ENCODE results near the gene ADNP. TPM values are rescaled to one million over a fixed set of nuclear protein-coding genes. Genes with fewer than 3 reads are reported as not detected.
"Not testable (repeated sequence)": the region's sequence is repeated elsewhere in the genome, so short reads cannot be mapped to it uniquely, and the experiment has no call there.

ADNP gene
- 10 to 100 TPM; 58.9 to 77.1 (median 72.6) TPM for total RNA-seq

DNA sequence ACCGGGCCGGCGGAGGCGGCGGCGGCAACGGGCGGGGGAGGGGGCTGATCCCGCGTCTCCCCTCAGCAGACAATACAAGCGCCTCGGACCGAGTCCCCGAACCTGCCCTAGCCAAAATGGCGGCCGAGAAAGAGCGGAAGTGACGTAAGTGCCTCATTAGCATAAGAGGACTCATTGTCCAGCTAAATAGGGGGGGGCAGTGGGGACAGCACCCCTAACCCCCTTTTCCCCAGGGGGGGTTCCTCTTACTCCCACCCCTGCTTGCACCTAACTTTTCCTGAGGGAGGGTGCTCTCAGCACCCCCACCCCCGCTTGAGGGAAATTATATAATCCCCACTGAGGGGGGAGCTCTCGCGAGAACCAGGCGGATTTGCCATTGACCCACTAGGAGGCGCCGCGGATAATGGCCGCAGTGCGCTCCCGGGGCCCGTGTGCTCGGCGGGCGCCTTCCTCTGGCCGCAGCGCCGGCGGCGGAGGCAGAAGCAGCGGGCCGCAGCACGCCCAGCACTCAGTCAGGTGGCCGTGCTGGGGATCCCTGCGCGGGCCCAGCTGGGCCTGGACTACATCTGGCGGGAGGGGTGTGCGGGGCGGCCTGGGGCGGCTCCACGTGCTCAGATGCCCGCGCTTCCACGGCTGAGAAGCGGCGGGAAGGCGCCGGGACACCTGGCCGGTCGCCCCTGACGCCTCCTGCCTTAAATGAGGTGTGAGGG is at the start of gene ADNP:
ADNP (minus strand) TSS at position 132 of the 710 bp plus-strand sequence. CDS start 27,441 bp downstream, outside the sequence.
- no peaks in the 10 kb centered on the region for H3K27me3 ChIP-seq
- peaks cover 31% of the 10 kb centered on the region for H3K36me3 ChIP-seq
- H3K4me1 ChIP-seq, result peaks cover 38% of the 10 kb centered on the region
- no peaks in the 10 kb centered on the region for H3K9me3 ChIP-seq
- DNase-seq (ENCODE audit: low spot score in 2 of 2), result peak; percentile 93 to 95
- 0% methylated on average over 10 of the region's 58 CpGs for WGBS
- peak within 1 kb of the TSS; percentile 100 for H3K27ac ChIP-seq
- peak within 1 kb of the TSS; percentile 93 for H3K4me3 ChIP-seq
- TF ChIP-seq POLR2A (IDR thresholded peaks at IDR 0.05) (peak; percentile 21 to 68), EP300 (IDR thresholded peaks at IDR 0.05) (no peak), POLR2AphosphoS5 (IDR thresholded peaks at IDR 0.05) (peak in 2 of 3 donors; percentile 96 to 98)
- TF ChIP-seq, protein P1, sequence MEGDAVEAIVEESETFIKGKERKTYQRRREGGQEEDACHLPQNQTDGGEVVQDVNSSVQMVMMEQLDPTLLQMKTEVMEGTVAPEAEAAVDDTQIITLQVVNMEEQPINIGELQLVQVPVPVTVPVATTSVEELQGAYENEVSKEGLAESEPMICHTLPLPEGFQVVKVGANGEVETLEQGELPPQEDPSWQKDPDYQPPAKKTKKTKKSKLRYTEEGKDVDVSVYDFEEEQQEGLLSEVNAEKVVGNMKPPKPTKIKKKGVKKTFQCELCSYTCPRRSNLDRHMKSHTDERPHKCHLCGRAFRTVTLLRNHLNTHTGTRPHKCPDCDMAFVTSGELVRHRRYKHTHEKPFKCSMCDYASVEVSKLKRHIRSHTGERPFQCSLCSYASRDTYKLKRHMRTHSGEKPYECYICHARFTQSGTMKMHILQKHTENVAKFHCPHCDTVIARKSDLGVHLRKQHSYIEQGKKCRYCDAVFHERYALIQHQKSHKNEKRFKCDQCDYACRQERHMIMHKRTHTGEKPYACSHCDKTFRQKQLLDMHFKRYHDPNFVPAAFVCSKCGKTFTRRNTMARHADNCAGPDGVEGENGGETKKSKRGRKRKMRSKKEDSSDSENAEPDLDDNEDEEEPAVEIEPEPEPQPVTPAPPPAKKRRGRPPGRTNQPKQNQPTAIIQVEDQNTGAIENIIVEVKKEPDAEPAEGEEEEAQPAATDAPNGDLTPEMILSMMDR (IDR thresholded peaks at IDR 0.05), result peak; percentile 65 to 70

DNA sequence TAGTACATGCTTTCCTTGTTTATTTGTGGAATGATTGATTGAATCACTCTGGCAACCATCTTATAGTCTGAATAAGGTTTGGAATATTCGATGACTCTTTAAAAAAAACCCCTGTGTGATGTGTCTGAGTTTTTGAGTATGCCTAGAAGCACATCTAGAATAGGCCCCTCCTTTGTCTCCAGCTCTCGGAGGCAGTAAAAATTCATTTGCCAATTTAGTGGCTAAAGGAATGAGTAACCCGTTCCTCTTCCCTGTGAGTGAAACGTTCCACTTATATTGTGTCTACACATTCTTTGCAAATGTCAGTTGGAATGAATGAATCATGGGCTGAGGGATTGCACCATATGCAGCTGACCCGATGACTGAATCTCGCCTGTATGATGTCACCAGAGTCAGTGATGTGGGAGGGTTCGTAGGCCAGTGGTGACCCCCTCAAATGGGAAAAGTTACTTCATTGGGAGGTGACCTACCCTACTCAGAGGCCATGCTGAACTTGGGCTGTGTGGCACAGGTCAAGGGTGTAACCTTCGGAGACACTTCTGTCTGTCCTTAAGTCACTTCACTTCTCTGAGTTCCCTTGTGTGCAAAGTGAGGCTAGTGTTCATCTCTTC is 48.9 kb upstream of the ADNP start:
- 43% methylated on average over 8 of the region's 8 CpGs for WGBS

DNA sequence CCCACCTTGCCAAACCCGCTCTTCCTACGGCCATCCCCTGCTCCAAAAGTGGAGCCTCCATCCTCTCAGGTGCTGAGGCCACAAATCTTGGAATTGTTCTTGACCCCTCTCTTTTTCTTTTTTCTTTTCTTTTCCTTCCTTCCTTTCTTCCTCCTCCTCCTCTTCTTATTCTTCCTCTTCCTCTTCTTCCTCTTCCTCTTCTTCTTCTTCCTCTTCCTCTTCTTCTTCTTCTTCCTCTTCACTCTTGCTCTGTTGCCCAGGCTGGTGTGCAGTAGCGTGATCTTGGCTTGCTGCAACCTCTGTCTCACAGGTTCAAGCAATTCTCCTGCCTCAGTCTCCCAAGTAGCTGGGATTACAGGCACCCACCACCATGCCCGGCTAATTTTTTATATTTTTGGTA is 47.3 kb upstream of the ADNP start:
- not testable (repeated sequence) for DNase-seq (ENCODE audit: low spot score in 2 of 2); H3K9me3 ChIP-seq; H3K4me3 ChIP-seq; H3K36me3 ChIP-seq; H3K27ac ChIP-seq
- Histone ChIP-seq H3K27me3 (peaks cover 11% of the 10 kb centered on the region), H3K4me1 (peaks cover 19% of the 10 kb centered on the region)
- WGBS, result 97% methylated on average over 4 of the region's 4 CpGs

More for the DNA sequence above, 48.9 kb upstream of the ADNP start:
- H3K9me3 ChIP-seq, result no peaks in the 10 kb centered on the region
- peak in 1 of 3 donors; percentile 45 for TF ChIP-seq POLR2AphosphoS5 (IDR thresholded peaks at IDR 0.05)
- no peak for TF ChIP-seq POLR2A (IDR thresholded peaks at IDR 0.05)
- H3K4me3 ChIP-seq, result no peak overlapping the region
- H3K27me3 ChIP-seq, result peaks cover 11% of the 10 kb centered on the region
- H3K27ac ChIP-seq, result peak overlapping the region; percentile 35
- peaks cover 19% of the 10 kb centered on the region for H3K4me1 ChIP-seq
- DNase-seq (ENCODE audit: low spot score in 2 of 2), result no peak
- H3K36me3 ChIP-seq, result no peaks in the 10 kb centered on the region

DNA sequence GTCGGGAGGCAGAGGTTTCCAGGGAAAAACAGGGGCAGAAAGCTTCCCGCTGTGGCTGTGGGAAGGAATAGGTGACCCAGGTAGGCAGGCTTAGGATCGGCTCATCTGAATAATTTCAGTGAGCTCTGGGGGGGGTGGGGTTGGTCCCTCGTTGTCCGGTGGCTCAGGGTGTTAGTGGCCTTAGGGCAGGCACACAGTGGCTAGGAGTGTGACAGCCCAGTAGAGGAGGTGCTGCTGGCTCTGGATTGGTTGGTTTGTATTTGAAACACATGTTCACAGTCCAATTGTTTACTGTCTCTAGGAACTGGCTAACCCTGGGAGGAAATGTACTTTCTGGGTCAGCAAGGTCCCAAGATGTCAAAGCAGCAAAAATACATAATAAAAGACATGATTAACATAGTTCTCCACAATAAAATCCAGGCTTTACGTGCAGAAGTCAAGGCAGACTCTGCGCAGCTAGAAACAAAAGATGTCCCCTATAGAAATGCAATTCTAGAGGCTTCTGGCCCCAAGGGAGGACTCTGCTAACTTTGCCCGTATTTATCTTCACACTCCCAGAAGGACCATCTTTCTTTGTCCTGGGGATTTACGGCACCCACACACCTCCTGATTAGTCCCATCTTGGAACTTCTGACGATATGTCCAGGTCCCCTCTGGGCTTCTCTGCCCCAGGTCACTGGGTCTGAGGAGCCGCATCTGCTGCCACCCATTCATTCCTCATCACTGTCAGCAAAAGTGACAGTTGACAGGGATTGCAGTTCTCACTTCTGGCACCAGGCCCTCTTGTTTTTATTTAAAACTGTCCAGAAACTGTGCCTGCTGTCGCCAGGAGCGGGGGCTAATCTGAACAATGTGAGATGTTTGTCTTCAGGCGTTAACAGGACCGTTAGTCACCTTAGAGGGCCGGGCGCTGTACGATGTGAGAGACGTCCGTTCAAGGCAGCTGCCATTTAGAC is 46.1 kb upstream of the ADNP start:
- H3K27me3 ChIP-seq, result peaks cover 11% of the 10 kb centered on the region
- H3K4me1 ChIP-seq, result peaks cover 16% of the 10 kb centered on the region
- TF ChIP-seq, protein P1 (IDR thresholded peaks at IDR 0.05), result no peak
- TF ChIP-seq POLR2A (IDR thresholded peaks at IDR 0.05), result no peak
- TF ChIP-seq EP300 (IDR thresholded peaks at IDR 0.05), result no peak
- TF ChIP-seq POLR2AphosphoS5 (IDR thresholded peaks at IDR 0.05), result no peak
- H3K27ac ChIP-seq, result no peak overlapping the region
- 57% methylated on average over 19 of the region's 20 CpGs for WGBS
- no peaks in the 10 kb centered on the region for H3K9me3 ChIP-seq
- no peaks in the 10 kb centered on the region for H3K36me3 ChIP-seq
- DNase-seq (ENCODE audit: low spot score in 2 of 2), result peak in 1 of 2 donors; percentile 25
- H3K4me3 ChIP-seq, result no peak overlapping the region

DNA sequence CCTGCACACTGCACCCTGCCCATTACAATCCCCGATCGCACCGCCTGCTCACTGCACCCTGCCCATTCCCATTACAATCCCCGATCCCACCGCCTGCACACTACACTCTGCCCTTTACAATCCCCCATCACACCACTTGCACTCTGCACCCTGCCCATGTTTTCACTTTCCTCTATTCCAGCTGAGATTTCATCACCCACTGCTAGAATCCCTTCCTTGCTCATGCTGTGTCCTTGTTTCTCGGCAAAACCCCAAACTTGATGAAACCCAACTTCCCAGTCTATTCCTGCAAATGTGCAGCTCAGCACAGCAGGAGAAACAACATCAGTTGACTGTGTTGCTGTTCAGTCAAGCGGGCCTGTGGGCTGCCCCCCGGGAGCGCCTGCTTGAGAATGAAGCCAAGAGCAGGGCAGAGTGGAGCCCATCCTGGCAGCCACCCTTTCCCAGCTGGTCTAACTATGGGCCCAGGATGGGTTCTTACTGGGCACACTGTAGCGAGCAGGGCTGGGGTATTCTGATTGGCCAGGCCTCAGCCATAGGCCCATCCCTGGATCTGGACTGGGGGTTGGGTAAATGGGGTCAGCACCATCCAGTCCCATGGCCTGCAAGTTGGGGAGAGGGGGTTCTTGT is 44.6 kb upstream of the ADNP start:
- no peak for TF ChIP-seq POLR2AphosphoS5 (IDR thresholded peaks at IDR 0.05)
- TF ChIP-seq EP300 (IDR thresholded peaks at IDR 0.05), result no peak
- no peak for TF ChIP-seq POLR2A (IDR thresholded peaks at IDR 0.05)
- TF ChIP-seq, protein P1 (IDR thresholded peaks at IDR 0.05), result no peak
- H3K4me3 ChIP-seq, result no peak overlapping the region
- H3K36me3 ChIP-seq, result no peaks in the 10 kb centered on the region
- WGBS, result 90% methylated on average over 10 of the region's 10 CpGs
- no peaks in the 10 kb centered on the region for H3K9me3 ChIP-seq
- H3K4me1 ChIP-seq, result peaks cover under 1% of the 10 kb centered on the region
- peak in 1 of 2 donors; percentile 32 for DNase-seq (ENCODE audit: low spot score in 2 of 2)
- no peak overlapping the region for H3K27ac ChIP-seq
- peaks cover 5% of the 10 kb centered on the region for H3K27me3 ChIP-seq
